Measurements from ENCODE around the gene INHBB. TPM values are rescaled to one million over a fixed set of nuclear protein-coding genes. Genes with fewer than 3 reads are reported as not detected.

INHBB gene
- polyA plus RNA-seq, 1 experiment, result 0.09 TPM

DNA sequence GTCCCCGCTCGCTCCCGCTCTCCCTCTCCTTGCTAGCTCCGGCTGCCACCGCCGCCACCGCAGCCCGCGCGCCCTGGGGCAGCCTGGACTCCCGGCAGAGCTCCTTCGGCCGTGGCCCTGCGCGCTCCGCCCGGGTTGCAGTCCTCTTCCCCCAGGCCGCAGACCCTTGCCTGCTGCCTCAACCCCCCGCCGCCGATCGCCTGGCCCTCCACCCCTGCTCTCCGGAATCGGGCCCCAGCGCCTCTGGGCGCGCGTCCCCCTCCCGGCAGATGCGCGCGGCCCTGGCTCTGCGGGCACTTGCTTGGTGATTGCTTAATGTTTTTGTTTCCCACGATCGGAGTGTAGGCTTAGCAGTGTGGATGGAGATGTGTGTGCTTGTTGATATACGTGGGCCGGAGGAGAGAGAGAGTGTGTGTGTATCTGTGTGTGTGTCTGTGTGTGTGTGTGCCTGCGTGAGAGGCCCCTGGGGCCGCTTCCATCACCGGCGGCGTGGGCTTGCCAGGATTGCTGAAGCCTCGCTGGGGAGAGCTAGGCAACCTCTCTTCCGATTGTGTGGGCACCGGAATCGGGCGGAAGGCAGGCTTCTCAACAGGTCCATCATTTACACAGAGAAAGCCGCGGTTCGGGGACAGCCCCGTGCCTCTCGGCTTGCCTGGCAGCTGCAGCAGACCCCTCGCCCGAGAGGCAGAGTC is 877 bp downstream of the INHBB start:
- ChIA-PET CTCF (interaction anchor here (0.6 to 2.8 kb wide), 3 partner anchors 21 to 334 kb away, joined by 3 to 12 read pairs (median 7); no protein-coding TSS in a partner anchor), POLR2A (no interaction called here)
- peaks cover 79% of the 10 kb centered on the region for H3K27me3 ChIP-seq (ENCODE audit: control insufficient read depth, insufficient read depth, low read length)
- H3K4me3 ChIP-seq (ENCODE audit: low read depth, low read length), result no peak overlapping the region
- DNase-seq (ENCODE audit: low read depth, low spot score), result no peak
- no peak overlapping the region for H3K27ac ChIP-seq (ENCODE audit: low read depth, low read length)
- TF ChIP-seq, protein P1, sequence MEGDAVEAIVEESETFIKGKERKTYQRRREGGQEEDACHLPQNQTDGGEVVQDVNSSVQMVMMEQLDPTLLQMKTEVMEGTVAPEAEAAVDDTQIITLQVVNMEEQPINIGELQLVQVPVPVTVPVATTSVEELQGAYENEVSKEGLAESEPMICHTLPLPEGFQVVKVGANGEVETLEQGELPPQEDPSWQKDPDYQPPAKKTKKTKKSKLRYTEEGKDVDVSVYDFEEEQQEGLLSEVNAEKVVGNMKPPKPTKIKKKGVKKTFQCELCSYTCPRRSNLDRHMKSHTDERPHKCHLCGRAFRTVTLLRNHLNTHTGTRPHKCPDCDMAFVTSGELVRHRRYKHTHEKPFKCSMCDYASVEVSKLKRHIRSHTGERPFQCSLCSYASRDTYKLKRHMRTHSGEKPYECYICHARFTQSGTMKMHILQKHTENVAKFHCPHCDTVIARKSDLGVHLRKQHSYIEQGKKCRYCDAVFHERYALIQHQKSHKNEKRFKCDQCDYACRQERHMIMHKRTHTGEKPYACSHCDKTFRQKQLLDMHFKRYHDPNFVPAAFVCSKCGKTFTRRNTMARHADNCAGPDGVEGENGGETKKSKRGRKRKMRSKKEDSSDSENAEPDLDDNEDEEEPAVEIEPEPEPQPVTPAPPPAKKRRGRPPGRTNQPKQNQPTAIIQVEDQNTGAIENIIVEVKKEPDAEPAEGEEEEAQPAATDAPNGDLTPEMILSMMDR (IDR thresholded peaks at IDR 0.05; ENCODE audit: low read depth, low read length), result no peak
- H3K9me3 ChIP-seq (ENCODE audit: control insufficient read depth, insufficient read depth, low read length), result peaks cover 6% of the 10 kb centered on the region; the same call in 1 of the 2 replicates

DNA sequence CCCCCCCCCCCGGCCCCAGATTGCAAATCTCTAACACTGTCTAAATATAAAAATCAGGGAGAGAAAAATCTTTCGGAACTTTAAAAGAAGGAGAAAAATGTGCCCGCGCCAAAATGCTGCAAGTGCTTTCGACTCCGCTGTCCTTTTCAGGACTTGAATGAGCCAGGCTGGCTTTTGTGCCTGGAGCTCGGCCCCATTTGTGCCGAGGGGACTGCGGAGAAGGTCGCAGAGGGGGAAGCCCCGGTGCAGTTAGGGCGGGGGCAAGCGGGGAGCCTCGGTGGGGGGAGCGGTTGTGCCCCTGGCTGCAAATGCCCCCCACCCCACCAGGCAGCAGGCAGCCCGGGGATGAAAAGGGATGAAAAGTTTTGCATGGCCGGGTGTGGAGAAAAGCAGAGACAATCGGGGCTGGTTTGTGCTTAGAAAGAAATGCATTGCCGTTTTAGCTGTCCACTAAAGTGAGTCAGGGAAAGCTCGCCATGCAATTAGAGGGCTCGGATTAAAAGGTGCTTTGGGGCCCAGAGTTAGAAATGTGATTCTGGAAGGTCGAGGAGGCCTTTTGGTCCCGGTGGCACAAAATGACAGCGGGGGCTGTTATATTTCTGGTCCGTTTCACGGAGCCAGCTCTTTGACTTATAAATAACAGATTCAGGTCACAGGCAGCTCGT is 1.6 kb downstream of the INHBB start:
- peaks cover 75% of the 10 kb centered on the region for H3K27me3 ChIP-seq (ENCODE audit: control insufficient read depth, insufficient read depth, low read length)
- CTCF ChIA-PET, result interaction anchor here (0.6 to 2.8 kb wide), 5 partner anchors 158 to 339 kb away, joined by 3 to 12 read pairs (median 9); no protein-coding TSS in a partner anchor
- H3K9me3 ChIP-seq (ENCODE audit: control insufficient read depth, insufficient read depth, low read length), result peaks cover 6% of the 10 kb centered on the region; the same call in 1 of the 2 replicates
- TF ChIP-seq, protein P1 (IDR thresholded peaks at IDR 0.05; ENCODE audit: low read depth, low read length), result no peak
- POLR2A ChIA-PET, result no interaction called here
- H3K4me3 ChIP-seq (ENCODE audit: low read depth, low read length), result no peak overlapping the region
- H3K27ac ChIP-seq (ENCODE audit: low read depth, low read length), result no peak overlapping the region
- no peak for DNase-seq (ENCODE audit: low read depth, low spot score)

DNA sequence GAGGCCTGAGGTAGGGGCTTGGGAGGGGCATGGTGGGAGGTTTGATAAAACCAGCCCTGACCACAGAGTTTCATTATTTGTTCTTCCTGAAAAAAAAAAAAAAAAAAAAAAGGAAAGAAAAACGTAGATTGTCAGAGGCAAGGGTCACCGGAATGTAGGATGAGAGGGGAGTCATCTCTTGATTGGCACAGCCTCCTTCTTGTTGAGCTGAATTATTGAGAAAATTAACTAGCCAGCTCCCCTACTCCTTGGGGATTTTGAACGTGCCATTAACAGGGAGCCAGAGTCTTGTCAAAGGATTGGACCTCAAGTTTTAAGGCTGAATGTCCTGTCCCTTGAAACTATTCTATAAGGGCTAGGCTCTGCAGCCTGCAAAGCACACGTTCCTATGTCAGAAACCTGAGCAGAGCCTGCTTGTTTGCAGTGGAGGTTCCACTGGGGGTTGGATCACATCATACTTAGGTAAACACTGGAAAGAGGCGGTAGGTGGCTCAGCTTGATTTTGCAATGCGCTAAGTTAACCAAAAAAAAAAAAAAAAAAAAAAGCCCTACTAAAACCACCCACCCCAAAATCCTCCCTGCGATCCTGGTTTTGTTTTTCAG is 2.3 kb downstream of the INHBB start:
- peaks cover 6% of the 10 kb centered on the region; the same call in 1 of the 2 replicates for H3K9me3 ChIP-seq (ENCODE audit: control insufficient read depth, insufficient read depth, low read length)
- H3K4me3 ChIP-seq (ENCODE audit: low read depth, low read length), result no peak overlapping the region
- H3K27me3 ChIP-seq (ENCODE audit: control insufficient read depth, insufficient read depth, low read length), result peaks cover 73% of the 10 kb centered on the region
- TF ChIP-seq, protein P1 (IDR thresholded peaks at IDR 0.05; ENCODE audit: low read depth, low read length), result no peak
- DNase-seq (ENCODE audit: low read depth, low spot score), result no peak
- H3K27ac ChIP-seq (ENCODE audit: low read depth, low read length), result no peak overlapping the region
- ChIA-PET POLR2A (interaction anchor here (0.8 kb wide), 1 partner anchor 11 kb away, joined by 3 read pairs; no protein-coding TSS in a partner anchor), CTCF (interaction anchor here (0.6 to 2.8 kb wide), 6 partner anchors 65 to 339 kb away, joined by 3 to 12 read pairs (median 7); no protein-coding TSS in a partner anchor)

DNA sequence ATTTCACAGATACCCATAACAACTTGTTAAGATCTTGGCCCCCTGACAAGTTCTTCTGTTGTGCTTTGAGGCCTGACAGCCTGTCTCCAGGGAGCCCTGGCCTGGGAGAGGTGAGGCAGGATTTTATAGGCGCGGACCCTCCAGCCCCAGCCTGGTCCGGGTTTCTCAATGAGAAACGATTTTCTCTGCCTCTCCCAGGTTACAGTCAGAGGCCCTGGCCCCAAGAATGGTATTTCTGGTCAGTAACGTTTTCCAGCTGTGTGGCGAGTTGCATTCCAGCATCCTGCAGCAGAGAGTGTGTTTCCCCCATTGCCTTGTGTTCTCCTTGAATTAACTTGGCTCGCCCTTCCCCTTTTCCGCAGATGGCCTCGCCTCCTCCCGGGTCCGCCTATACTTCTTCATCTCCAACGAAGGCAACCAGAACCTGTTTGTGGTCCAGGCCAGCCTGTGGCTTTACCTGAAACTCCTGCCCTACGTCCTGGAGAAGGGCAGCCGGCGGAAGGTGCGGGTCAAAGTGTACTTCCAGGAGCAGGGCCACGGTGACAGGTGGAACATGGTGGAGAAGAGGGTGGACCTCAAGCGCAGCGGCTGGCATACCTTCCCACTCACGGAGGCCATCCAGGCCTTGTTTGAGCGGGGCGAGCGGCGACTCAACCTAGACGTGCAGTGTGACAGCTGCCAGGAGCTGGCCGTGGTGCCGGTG is 3.0 kb downstream of the INHBB start:
- Histone ChIP-seq H3K27me3 (ENCODE audit: control insufficient read depth, insufficient read depth, low read length) (peaks cover 71% of the 10 kb centered on the region), H3K27ac (ENCODE audit: low read depth, low read length) (no peak overlapping the region), H3K9me3 (ENCODE audit: control insufficient read depth, insufficient read depth, low read length) (peaks cover 6% of the 10 kb centered on the region; the same call in 1 of the 2 replicates), H3K4me3 (ENCODE audit: low read depth, low read length) (no peak overlapping the region)
- ChIA-PET POLR2A (interaction anchor here (0.8 kb wide), 1 partner anchor 10 kb away, joined by 3 read pairs; no protein-coding TSS in a partner anchor), CTCF (interaction anchor here (0.6 to 2.8 kb wide), 4 partner anchors 66 to 332 kb away, joined by 5 to 12 read pairs (median 7); no protein-coding TSS in a partner anchor)
- TF ChIP-seq, protein P1 (IDR thresholded peaks at IDR 0.05; ENCODE audit: low read depth, low read length), result no peak
- no peak for DNase-seq (ENCODE audit: low read depth, low spot score)
